NCI-H2227 treated with DMSO at 0.1 percent for 48 hours (cell line): ENCODE results near the gene POLR1H.

Experiments
- DNase-seq: peaks from one replicate; lab custom pipeline; 2025; lab: John Stamatoyannopoulos, UW

The POLR1H gene

DNA sequence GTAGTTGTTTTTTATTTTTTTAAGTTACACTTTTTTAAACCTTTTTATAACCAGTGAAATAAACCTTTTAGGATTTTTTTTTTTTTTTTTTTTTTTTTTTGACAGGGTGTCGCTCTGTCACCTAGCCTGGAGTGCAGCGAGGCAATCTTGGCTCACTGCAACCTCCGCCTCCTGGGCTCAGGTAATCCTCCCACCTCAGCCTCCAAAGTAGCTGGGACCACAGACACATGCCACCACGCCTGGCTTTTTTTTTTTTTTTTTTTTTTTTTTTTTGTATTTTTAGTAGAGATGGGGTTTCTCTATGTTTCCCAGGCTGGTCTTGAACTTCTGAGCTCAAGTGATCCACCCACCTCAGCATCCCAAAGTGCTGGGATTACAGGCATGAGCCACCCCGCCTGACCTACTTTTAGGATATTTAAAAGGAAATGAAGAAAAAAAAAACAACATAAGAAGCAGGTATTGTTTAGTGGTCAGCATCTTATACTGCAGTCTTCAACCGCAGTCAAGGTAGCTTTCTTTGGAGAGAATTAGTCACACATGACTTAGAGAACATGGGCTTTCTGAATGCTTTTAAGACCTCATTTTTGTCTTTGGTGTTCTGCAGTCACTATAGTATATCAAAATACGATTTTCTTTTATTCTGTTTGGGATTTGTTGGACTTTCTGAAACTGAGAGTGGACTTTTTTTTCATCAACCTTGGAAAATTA, 1.6 kb downstream of the POLR1H start:
- DNase-seq, result no peak

DNA sequence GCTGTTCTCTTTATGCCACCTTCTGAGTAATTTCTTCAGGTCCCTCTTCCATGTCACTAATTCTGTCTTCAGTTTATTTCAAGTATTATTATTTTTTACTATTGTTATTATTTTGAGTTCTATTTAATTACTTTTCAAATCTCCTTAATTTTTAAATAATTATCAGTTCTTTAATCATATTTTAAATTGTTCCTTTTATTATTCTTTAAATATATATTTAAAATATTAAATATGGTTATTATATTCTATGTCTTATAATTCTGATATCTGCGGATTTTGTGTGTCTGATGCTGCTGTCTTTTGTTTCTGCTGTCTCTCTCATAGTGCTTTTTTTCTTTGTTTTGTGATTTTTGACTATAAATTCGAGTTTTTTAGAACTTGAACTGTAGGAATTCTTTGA, 2.2 kb downstream of the POLR1H start:
- no peak for DNase-seq

DNA sequence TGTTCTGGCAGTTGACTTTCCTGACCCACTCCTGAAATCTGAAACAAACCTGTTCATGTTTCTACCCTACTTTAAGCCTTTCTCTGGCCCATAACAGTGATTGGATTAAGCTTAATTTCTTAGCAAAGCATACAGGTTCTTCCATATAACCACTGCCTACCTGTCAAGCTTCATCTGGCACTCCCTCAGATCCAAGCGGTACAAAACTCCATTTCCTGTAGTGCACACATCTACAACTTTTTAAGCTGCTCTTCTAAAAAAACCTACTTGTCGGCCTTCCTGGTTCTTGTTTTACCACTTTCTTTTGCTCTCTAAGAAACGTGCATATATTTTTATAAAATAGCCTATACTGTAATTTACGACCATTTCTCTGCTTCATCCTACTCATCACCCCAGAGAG, 5.0 kb downstream of the POLR1H start:
- no peak for DNase-seq

DNA sequence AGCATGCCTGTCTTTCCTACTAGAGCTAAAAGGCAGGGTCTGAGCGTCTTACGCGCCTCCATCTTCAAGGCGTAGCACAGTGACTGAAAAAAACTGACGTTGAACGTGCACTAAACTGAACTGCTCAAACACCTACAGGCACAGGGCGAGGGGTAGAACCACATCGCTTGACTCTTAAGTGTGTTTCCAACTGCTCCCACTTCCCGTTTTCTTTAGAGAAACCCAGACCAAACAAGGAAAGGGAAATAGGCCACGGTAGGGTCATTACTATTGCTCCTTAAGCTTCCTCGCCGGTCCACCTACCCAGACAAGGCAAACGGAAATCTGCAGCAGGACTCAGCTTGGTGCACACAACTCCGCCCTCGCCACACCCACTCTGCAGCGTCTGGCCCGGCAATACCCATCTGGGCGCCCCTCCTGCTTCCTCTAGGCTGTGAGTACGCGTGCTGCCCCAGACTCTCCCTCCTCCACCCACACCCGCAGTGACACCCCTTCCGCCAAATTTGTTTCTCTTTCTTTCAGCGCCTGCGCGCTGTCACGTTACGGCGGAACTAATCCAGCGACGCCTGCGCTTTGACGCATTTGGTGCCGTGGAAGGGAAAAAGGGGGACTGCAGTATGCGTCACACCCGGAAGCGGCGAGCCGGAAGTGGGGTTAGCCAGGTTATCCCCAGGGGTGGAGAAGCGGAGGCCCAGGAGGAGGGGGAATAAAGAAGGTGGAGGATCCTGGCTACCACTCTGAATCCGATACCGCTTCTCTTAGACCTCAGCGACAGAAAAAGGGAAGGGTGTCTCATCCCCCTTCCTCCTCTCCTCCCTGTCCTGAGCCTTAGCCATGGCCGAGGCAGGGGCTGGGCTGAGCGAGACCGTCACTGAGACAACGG, 5.8 kb downstream of the POLR1H start, which contains the start of gene PPP1R11:
TSS of gene PPP1R11 (plus strand) at position 622 of the 883 bp plus-strand sequence. CDS start at position 835, 213 bp downstream.
- DNase-seq, result peak; percentile 100

DNA sequence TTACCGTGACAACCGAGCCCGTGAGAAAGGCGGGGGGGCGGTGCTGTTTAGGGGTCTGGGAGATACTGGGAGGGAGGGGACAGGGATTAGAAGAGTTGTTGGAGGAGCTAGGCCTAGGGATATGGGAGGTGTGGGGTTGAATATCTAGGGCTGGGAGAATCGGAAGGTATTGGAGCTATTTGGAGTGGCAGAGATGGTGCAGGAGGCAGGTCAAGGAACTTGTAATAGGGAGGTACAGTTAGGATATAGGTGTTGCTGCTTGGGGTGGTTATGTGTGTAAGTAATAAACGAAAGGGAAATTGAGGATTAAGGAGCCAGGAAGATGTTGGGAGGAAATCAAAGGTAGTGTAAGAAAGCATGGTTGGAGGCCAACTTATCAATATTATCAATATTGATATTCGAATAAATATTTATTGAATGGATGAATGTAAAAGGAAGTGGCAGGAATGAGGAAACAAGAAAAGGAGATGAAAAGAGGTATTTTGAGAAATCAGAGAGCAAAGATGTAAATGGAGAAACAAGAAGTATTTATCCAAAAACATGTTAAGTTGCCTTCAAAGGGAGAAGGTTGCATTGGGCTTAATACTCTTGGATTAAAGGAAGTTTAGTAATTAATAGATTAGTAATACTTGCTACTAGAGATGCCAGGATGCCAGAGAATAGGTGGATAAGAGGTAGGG, 6.5 kb downstream of the POLR1H start:
- DNase-seq, result no peak

DNA sequence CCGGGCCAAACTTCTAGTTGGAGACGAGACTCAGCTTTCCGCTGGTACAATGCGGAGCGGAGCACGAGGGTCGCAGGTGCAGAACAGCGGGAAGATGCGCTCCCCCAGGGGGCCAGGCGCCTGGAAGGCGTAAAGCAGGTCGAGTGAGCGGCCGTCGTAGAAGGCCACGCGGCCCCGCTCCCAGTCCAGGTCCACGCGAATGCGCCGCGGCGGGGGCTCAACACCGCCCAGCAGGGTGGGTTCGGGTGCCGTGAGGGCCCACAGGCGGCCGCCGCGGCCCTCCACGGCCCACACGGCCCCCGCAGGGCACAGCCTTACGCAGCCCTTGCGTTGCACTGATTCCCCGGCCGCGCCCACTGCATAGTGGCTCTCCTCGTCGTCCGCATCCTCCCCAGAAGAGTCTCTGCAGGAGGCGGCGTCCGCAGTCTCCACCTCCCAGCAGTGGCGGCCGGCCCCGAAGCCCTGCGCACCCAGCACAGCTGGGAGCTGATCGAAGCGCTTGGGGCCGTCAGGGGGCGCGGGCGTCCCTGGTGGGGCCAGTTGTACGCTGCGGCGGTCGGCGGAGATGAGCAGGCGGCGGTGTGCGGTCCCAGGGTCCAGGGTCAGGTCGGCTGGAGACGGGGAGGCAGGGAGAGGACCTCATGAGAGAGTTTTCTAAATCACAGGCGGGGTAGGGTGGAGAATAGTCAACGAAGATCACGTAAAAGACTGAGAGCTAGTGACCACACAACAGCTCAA, 10.2 kb downstream of the POLR1H start:
- no peak for DNase-seq

DNA sequence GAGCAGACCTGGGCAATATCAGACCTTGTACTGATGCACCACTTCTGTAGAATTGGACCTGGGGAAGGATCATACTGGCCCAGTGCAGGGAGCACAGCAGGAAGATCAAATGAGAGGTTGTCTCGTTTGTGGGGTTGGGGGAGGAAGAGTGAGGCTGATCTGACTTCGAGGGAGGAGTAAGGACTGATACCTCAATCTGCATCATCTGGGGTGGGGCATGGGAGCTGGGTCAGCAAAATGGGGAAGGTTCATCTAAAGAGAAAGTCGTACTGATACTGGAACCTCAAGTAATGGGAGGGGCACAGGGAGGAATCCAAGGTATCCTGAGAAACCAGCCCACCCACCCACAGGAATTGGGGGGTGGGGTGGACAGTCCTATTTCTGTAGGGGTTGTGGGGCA, 10.8 kb downstream of the POLR1H start:
- no peak for DNase-seq

DNA sequence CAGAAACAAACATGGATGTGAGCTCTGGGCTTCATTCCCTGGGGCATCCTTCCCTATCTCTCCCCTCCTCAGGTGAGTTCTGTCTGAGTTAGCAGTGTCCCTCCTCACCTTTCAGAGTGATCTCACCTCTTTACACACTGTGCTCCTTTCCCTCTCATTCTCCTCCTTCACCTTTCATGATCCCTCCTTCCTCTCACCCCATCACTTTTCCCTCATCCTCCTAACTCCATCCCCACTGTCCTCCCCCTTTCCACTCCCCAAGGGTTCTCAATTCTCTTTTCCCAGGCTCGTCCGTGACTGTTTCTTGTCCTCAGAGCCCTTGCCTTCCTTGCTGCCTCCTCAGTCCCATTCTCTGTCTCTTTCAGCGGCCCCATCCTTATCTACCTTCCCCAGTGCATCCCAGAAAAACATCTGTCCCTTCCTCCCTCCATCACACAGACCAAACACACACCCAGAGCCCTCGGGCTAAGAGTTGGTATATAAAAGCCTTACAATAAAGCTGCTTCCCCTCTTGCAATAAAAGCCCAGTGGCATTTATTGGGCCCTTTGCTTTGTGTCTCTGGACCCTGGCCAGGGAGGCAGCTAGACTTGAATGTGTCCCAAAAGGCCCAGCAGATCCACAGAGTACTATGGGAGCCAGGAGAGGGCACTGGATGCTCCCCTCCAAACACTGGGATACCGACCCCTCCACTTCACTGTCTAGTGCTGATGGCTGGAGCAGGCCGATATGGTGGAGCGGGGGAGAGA, 12.6 kb downstream of the POLR1H start:
- no peak for DNase-seq

DNA sequence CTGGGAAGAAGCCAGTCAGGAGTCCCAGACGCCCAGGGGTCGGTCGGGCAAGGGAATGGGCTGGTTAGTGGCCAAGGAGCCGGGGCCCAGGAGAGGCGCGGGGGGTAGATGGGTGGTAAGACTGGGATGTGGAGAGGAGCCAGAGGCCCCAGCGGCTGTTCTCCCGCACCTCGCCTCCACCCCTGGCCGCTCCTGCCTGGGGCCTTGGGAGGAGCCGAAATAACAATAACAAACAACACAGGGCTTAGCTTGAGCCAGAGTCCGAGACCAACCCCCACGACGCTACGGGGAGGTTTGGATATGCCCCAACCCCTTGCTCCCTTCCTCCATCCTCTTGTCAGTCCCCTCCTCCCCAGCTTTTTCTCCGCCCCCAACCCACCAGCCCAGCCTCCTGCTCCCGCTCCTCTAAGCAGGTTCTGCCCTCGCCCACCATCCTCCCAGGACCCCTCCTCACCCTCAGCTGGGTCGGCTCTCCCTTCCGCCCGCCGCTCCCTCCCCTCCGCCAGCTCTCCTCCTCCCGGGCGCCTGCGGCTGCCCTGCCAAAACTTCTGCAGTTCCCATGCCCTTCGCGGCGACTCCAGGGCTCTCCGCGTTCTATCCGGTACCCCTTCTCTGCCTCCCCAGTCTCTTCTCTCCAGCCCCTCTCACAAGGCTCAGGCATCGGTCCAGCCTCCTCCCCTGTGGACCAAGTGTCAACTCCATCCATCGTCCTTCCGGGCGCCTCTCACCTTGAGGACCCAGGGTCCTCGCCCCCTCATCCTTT, 13.4 kb downstream of the POLR1H start:
- no peak for DNase-seq

DNA sequence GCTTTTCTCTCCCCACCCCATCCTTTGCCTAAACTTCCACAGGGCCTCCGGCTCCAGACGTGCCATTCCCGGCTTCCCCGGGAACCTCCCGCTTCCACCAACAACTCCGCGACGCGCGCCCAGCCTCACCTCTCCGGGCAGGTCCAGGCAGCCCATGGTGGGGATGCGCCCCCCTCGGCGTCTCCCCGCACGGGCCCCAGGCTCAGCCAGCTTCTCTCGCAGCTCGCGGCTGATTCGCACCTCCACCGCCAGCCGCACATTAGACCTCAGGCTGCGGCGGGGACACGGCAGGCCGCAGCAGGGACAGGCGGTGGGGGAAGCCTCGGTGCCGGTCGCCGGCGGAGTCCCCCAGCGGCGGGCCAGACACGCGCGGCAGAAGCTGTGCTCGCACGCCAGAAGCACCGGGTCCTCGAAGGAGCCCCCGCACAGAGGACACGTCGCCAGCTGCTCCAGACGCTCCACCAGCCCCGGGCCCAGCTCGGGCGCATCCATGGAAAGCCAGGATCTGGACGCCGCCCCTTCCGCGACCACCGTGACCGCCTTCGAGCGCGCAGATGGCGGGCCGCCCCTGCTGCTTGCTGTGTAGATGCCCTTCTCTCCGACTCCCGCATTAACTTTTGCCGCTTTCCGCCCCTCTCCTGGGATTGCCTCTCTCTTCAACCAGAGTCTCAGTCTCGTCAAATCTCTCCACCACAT, 14.2 kb downstream of the POLR1H start, which contains the start of gene RNF39:
TSS of gene RNF39 (minus strand) at position 676 of the 696 bp plus-strand sequence. CDS start at position 492, 184 bp downstream.
- no peak for DNase-seq

DNA sequence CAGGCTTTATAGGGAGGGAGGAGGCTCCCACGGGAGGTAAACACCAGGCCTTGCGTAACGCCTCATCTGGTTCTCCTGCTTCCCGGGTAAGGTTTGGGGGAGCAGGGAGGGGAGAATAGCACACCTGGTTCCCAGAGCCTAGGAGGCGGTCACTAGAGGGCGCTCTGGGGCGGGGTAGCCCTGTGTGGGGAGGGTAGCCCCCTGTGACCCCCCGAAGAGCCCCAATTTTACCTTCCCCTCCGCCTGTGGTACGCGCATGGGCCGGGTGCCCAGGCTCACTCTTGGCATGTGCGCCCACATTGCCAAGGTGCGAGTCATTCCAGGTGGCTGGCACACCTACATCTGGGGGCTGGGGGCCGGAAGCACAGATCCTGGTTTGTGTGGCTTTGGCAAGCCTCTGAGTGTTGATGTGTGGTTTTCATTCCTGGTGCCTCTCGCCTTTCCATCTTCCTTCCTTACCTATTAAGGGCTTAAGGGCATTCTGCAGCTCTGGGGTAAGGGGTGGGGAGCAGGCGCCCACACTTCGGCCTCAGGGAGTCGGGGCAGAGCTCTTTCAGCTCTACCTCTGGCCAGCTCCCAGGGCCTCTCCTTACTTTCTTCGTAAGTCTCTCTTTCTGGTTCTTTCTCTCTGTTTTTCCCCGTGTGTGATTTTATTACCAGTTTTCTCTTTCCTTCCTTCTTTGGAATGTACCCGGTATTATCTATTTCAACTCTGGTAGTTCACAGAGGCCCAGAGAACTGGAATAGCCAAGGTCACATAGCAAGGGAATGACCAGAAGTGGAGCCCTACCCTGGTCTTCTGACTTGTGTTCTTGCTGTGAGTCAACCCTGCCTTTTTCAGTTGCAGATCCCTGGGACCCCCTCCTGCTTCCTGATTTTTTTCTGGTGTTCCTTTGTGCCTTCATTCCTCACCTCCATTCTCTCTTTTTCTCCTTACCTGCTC, 15.0 kb downstream of the POLR1H start:
- DNase-seq, result no peak

- DNase-seq, result no peak
Observed at GRCh38 chr6:30077218-30077617, 16.2 kb downstream of the POLR1H start.

- no peak for DNase-seq
Observed at GRCh38 chr6:30087876-30088275, 26.8 kb downstream of the POLR1H start.

DNA sequence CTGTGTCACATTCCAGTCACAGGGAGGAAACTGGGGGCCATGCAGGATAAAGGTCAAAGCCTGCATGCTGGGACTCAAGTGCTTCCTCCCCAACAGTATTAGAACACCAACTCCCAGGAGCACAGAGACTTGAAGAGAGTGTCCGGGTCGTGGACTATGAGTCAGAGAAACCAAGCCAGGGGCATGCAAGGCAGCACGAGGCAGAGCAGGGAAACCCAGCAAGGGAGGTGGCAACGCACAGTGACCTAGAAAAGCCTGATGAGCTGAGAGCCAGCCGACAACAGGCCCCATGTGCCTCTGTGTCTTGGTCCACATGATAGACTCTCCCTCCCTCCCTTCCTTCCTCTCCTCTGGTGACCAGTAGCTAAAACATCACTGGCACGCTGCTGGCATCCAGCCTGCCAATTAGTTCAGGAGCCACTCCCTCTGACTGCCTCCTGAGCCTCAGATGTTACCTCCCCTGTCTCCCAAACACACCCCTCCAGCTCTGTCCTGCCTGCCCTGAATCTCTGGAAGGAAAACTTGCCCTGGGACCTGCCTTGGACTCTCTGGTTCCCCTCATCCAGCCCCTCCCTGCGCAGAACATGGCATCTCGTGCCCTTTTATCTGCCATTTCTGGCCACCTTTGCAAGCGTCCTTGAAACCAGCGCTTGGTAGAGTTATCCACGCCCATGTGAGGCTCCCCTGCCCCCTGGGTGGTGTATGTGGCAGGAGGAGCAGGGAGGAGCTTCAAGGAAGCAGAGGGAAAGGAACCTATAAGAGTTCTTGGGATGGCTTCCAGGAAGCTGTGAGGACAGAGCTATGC, 30.7 kb downstream of the POLR1H start:
- DNase-seq, result no peak

DNA sequence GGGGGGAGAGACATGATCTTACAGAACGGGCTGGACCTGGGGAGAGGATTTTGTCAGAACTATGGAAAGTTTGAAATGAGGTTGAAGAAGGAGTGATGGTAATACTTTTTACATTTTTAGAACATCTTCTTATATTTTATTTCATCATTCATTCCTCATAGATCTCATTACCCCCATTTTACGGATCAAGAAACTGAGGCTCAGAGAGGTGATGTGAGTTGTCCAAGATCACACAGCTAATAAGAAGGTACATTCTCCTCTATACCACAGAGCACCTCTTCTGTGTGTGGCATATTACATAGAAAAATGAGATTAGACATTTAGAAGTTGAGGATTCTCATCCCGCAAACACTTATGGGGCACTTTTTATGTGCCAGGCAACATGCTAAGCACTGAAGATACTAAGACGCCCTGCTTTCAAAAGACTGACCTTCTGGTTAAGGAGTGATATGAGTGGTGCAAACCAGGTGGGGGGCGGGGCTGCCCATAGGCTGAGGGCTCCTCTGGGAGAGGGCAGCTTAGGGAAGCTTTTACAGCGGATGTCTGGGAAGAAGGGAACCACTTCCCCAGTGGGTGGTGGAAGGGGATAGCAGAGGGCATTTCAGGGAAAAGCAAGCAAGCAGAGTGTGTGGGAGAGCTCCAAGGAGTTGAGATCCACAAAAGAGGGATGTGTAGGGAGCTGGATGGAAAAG, 31.9 kb downstream of the POLR1H start:
- no peak for DNase-seq

DNA sequence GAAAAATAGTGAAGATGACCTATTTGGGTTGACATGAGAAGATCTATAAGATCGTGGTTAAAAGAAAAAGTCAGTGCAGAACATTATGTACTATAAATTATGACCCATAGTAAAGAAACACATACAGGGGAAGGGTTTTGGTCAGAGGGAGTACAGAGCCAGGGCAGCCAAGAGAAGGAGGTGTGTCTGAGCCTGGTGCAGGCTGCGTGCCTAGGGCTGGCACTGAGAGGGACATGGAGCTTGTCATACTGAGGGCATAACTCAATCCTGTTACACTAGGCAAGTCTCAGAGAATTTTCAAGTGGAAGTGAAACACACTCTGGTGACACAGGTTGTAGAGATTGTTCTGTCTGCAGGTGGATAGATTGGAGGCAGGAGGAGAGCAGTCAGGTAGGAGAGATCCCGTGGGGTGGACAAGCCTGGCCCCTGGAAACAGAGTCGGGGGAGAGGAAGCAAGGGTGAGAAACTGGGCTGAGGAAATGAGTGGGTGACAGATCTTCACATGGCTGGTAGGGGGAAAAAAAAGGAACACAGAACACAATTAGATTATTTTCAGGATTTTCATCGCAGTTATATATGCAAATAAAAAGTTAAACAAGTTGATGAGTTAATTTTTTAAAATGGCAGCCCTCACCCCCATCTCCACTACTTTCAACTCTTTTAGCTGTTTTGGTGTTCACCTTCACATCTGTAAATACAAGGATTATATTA, 33.0 kb downstream of the POLR1H start:
- DNase-seq, result no peak
